Left colon (tissue), 2 donors: ENCODE results near the gene WDR75. TPM values are rescaled to one million over a fixed set of nuclear protein-coding genes. Genes with fewer than 3 reads are reported as not detected.

Experiments used
- ATAC-seq: fragments of 200-7000 bp; cut with Tn5 transposase; one replicate; pipeline ENCODE4 v1.9.1; 2020; ENCODE audit warnings: mild to moderate bottlenecking, moderate library complexity
- DNase-seq, 2 donors: peaks; one replicate each; pipeline ENCODE4 v3.0.0-alpha.2; 2020
- intact Hi-C, 2 donors: fragments of 100-400 bp; cut with DNase I in 1 of 2; cut with micrococcal nuclease in 1 of 2; formaldehyde crosslinking; loops; one replicate each; pipeline versions ENCODE4 v1.11.2 to v1.14.0; 2022; cut with DNase I, micrococcal nuclease
- long read RNA-seq: library from polyadenylated mRNA; unstranded; transcript quantifications from one replicate; pipeline ENCODE4 v2.0.0, GENCODE V29; 2021
- total RNA-seq, 2 donors: library from RNA; stranded (reverse); fragmentation: NEBNext Ultra II Directional; extraction: Animal tissue kit (Norgen Biotek cat#: 25700); gene quantifications; one replicate each; pipeline ENCODE4 v1.2.1, GENCODE V29; 2021
- donor health status: DM: no; HTN: no; CAD: no.
- donor health status: DM: yes; HTN: yes; CAD: no.

The WDR75 gene
- 10 to 100 TPM; 18.0 to 19.7 TPM for total RNA-seq
- long read RNA-seq, transcript WDR75-201 (21 exons, 2,701 nt): major isoform, 7 of 9 reads
- long read RNA-seq, partial matches to known transcripts: 1 of 9 reads
- long read RNA-seq, other reads (novel, unspliced or antisense): 1 of 9 reads

GRCh38 chr2:189440947-189441708, at the start of gene WDR75:
TSS of gene WDR75 (plus strand) at chr2:189441474. CDS start at chr2:189441493, 19 bp downstream.
- DNase-seq: peak; percentile 93 to 94

GRCh38 chr2:189393440-189394111, 47.7 kb upstream of the WDR75 start:
- ATAC-seq (peak; percentile 46), DNase-seq (peak in 1 of 2 donors; percentile 9)
- intact Hi-C loops: no loop called here

More at GRCh38 chr2:189440947-189441708, at the start of gene WDR75:
- intact Hi-C loops: no loop called here
- peak; percentile 96 for ATAC-seq

- intact Hi-C loops: no loop called here
- ATAC-seq (peak; percentile 86), DNase-seq (no peak)
These were observed 46.7 kb upstream of the WDR75 start for GRCh38 chr2:189394525-189394924.

- DNase-seq: no peak
- intact Hi-C loops: no loop called here
- no peak for ATAC-seq
These were observed 38.3 kb upstream of the WDR75 start for GRCh38 chr2:189402932-189403331.

GRCh38 chr2:189406586-189407233, 34.6 kb upstream of the WDR75 start:
- no peak for ATAC-seq
- no peak for DNase-seq
- intact Hi-C loops: no loop called here

- no peak for DNase-seq
- intact Hi-C loops: no loop called here
These were observed 33.7 kb upstream of the WDR75 start for GRCh38 chr2:189407281-189408209.

GRCh38 chr2:189408294-189408693, 33.0 kb upstream of the WDR75 start:
- intact Hi-C loops: no loop called here
- ATAC-seq: no peak
- no peak for DNase-seq

More at GRCh38 chr2:189407281-189408209, 33.7 kb upstream of the WDR75 start:
- no peak for ATAC-seq

GRCh38 chr2:189409131-189409530, 32.1 kb upstream of the WDR75 start:
- no peak for DNase-seq
- intact Hi-C loops: no loop called here
- ATAC-seq: no peak

- intact Hi-C loops: loop anchor here in 1 of 2 donors (5.0 to 10.0 kb wide), 3 partner anchors 125 to 882 kb away; no protein-coding TSS in a partner anchor
- no peak for DNase-seq
- no peak for ATAC-seq
These were observed 31.6 kb upstream of the WDR75 start for GRCh38 chr2:189409647-189410046.

- intact Hi-C loops: loop anchor here in 1 of 2 donors (5.0 to 10.0 kb wide), 3 partner anchors 127 to 885 kb away; no protein-coding TSS in a partner anchor
- DNase-seq (no peak), ATAC-seq (no peak)
These were observed 29.4 kb upstream of the WDR75 start for GRCh38 chr2:189411860-189412259.

GRCh38 chr2:189412330-189412953, 28.8 kb upstream of the WDR75 start:
- intact Hi-C loops: loop anchor here in 1 of 2 donors (5.0 to 10.0 kb wide), 3 partner anchors 128 to 885 kb away; no protein-coding TSS in a partner anchor
- ATAC-seq (peak; percentile 41), DNase-seq (no peak)

- no peak for ATAC-seq
- intact Hi-C loops: loop anchor here in 1 of 2 donors (5.0 to 10.0 kb wide), 3 partner anchors 128 to 886 kb away; no protein-coding TSS in a partner anchor
These were observed 28.0 kb upstream of the WDR75 start for GRCh38 chr2:189413249-189413648.

GRCh38 chr2:189421644-189422043, 19.6 kb upstream of the WDR75 start:
- no peak for ATAC-seq

More at GRCh38 chr2:189413249-189413648, 28.0 kb upstream of the WDR75 start:
- DNase-seq: no peak

GRCh38 chr2:189424961-189425360, 16.3 kb upstream of the WDR75 start:
- DNase-seq (no peak), ATAC-seq (no peak)
- intact Hi-C loops: no loop called here

More at GRCh38 chr2:189421644-189422043, 19.6 kb upstream of the WDR75 start:
- no peak for DNase-seq
- intact Hi-C loops: no loop called here

GRCh38 chr2:189425676-189426075, 15.6 kb upstream of the WDR75 start:
- DNase-seq: no peak
- no peak for ATAC-seq
- intact Hi-C loops: no loop called here

GRCh38 chr2:189426886-189427285, 14.4 kb upstream of the WDR75 start:
- intact Hi-C loops: no loop called here
- ATAC-seq (no peak), DNase-seq (no peak)

GRCh38 chr2:189427872-189428271, 13.4 kb upstream of the WDR75 start:
- intact Hi-C loops: no loop called here
- DNase-seq (no peak), ATAC-seq (no peak)
